ENCODE results near the gene HPS1. TPM values are rescaled to one million over a fixed set of nuclear protein-coding genes. Genes with fewer than 3 reads are reported as not detected.

HPS1 gene
- total RNA-seq, 1 experiment from 2014 or later = 47.4 TPM

DNA sequence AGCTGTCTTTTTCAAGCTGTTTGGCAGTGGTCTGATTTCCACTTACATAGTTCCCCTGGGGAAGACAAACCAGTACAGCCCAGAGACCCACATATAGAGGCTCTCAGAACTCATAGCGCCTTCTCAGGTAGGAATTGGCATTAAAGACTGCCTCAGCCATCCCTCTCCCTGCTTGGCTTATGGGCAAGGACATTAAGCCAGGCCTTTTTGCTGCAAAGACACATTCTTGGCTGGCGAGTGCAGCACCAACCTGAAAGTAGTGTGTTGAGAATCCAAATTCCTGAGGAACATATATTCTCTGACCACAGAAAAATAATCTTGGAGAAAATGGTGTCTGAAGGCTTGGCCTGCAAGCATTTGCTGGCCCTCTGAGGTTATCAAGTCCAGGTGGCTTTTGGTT, 39.2 kb upstream of the HPS1 start:
- Histone ChIP-seq H4K8ac (replicated peaks; ENCODE audit: insufficient read length, low read depth, low read length) (no peak overlapping the region), H2BK12ac (ENCODE audit: insufficient read length, low read depth, low read length) (no peak overlapping the region), H2BK15ac (ENCODE audit: low read depth, low read length) (no peak overlapping the region), H3K27me3 (ENCODE audit: insufficient read depth, low read length) (no peaks in the 10 kb centered on the region), H3K23me2 (ENCODE audit: insufficient read length, low read depth, low read length, poor library complexity, severe bottlenecking) (no peaks in the 10 kb centered on the region), H2BK120ac (ENCODE audit: low read depth, low read length, poor library complexity, severe bottlenecking) (no peak overlapping the region), H3K4me1 (ENCODE audit: insufficient read depth, low read length) (no peaks in the 10 kb centered on the region), H3K18ac (ENCODE audit: insufficient read length, low read depth, low read length) (no peak overlapping the region), H3K56ac (ENCODE audit: insufficient read length, low read depth, low read length) (no peak overlapping the region), H4K91ac (ENCODE audit: insufficient read length, low read depth, low read length) (no peak overlapping the region), H2AFZ (ENCODE audit: low read length) (no peak overlapping the region), H3K23ac (ENCODE audit: insufficient read length, low read depth, low read length) (no peak overlapping the region), H3K4me2 (ENCODE audit: insufficient read depth, insufficient read length, low read length) (no peak overlapping the region), H3K9me3 (ENCODE audit: control insufficient read depth, low read depth, low read length) (no peaks in the 10 kb centered on the region), H3T11ph (ENCODE audit: low read length) (no peak overlapping the region), H3K79me2 (ENCODE audit: insufficient read depth, low read length) (no peaks in the 10 kb centered on the region), H3K14ac (ENCODE audit: insufficient read depth, low read length) (no peak overlapping the region), H3K4ac (ENCODE audit: low read depth, low read length) (no peak overlapping the region), H2BK5ac (ENCODE audit: insufficient read length, low read length) (no peak overlapping the region), H2AK5ac (ENCODE audit: insufficient read length, low read length) (no peak overlapping the region), H2BK20ac (ENCODE audit: low read depth, low read length, poor library complexity, severe bottlenecking) (no peak overlapping the region), H4K5ac (ENCODE audit: insufficient read length, low read depth, low read length) (no peak overlapping the region), H3K9ac (ENCODE audit: extremely low read depth, insufficient read length, low read length) (no peak overlapping the region), H4K20me1 (ENCODE audit: control insufficient read depth, insufficient read depth, insufficient read length) (no peaks in the 10 kb centered on the region), H3K27ac (ENCODE audit: insufficient read length, low read depth, low read length) (no peak overlapping the region), H3K79me1 (ENCODE audit: insufficient read depth, low read depth, low read length, poor library complexity, severe bottlenecking) (no peaks in the 10 kb centered on the region)
- peaks cover 7 to 9% of the 10 kb centered on the region in 2 experiments; a peak in 4 of 5 replicates for H3K9me3 Mint-ChIP-seq
- TF ChIP-seq CTCF (conservative IDR thresholded peaks at IDR 0.05) = peak; percentile 28; the same call in 1 of the 3 replicates
- peaks cover 3% of the 10 kb centered on the region; the same call in 1 of the 2 replicates for H3K27me3 Mint-ChIP-seq (ENCODE audit: low read depth)
- no peak for DNase-seq
- H3K4me3 Mint-ChIP-seq = no peak overlapping the region
- H3K4me1 Mint-ChIP-seq = no peaks in the 10 kb centered on the region
- peaks cover 0 to 9% (median 0%) of the 10 kb centered on the region in 3 experiments; a peak in 3 of 7 replicates for H3K36me3 Mint-ChIP-seq (ENCODE audit: insufficient read depth in 1 of 3, low read depth in 3 of 3)
- H3K27ac Mint-ChIP-seq = no peak overlapping the region
- WGBS (ENCODE audit: extremely low coverage, insufficient read length, low lambda C conversion rate) = no CpG with 5 or more reads among the region's 2 CpGs
